K562 (cell line): ENCODE results near the gene GLIS1. TPM values are rescaled to one million over a fixed set of nuclear protein-coding genes. Genes with fewer than 3 reads are reported as not detected.

ENCODE experiments used
- ATAC-seq: fragments of 200-7000 bp; cut with Tn5 transposase; 3 replicates; pipeline ENCODE4 v1.9.1; 2020; ENCODE audit warnings: moderate library complexity
- BruUV-seq: library from RNA; stranded (reverse); fragments of 400-500 nt; replicated peaks from 2 replicates; lab custom pipeline; 2021; lab: Mats Ljungman, UMichigan
- CTCF ChIA-PET: fragments of 300-600 bp; formaldehyde crosslinking; extraction: SDS; loops from one replicate; lab custom pipeline; 2021; ENCODE audit warnings: low intra/inter-chr PET ratio; lab: Yijun Ruan, JAX
- POLR2A ChIA-PET: fragments of 300-600, 350-650 bp; sonication (Branson Sonifier 250); formaldehyde crosslinking; extraction: SDS; loops from one replicate; lab custom pipeline; 2021; ENCODE audit warnings: antibody characterized with exemption, inconsistent platforms; lab: Yijun Ruan, JAX
- DNase-seq, 4 experiments: peaks; one replicate each; pipeline versions ENCODE4 v3.0.0 to v3.0.0-alpha.2; 2011 to 2018; ENCODE audit warnings: low spot score in 3 of 4, mixed read lengths in 3 of 4; ENCODE audit errors: extremely low read depth in 1 of 4
- FAIRE-seq: peaks from 2 replicates; lab custom pipeline; 2011; peaks lifted over from hg19 to GRCh38; lab: Jason Lieb, UNC
- H2AFZ ChIP-seq: 2 replicates; pipeline ENCODE4 v1.6.0; 2011; ENCODE audit warnings: low read depth, low read length, control low read depth, inconsistent platforms
- H3K27ac ChIP-seq: fragments of 200-600 bp; 3 replicates; pipeline ENCODE4 v1.8.0; 2011; ENCODE audit warnings: low read depth, mild to moderate bottlenecking, control low read depth, inconsistent platforms, low read length, moderate library complexity, mixed read lengths; ENCODE audit errors: extremely low read depth
- H3K27me3 ChIP-seq, 2 experiments: fragments of 300-600 bp in 1 of 2; 2 replicates in 1 of 2; 3 replicates in 1 of 2; pipeline versions ENCODE4 v1.6.0 to v1.8.0; 2011; ENCODE audit warnings: inconsistent platforms in 2 of 2, low read length in 2 of 2, mild to moderate bottlenecking in 1 of 2, mixed read lengths in 1 of 2, moderate library complexity in 1 of 2; ENCODE audit not compliant: control insufficient read depth in 2 of 2, insufficient read depth in 2 of 2
- H3K36me3 ChIP-seq: fragments of 300-600 bp; 3 replicates; pipeline ENCODE4 v1.8.0; 2011; ENCODE audit warnings: mild to moderate bottlenecking, low read length, inconsistent platforms; ENCODE audit not compliant: control insufficient read depth, insufficient read depth
- H3K4me1 ChIP-seq, 2 experiments: fragments of 200-600 bp in 1 of 2; replicated peaks in 1 of 2; 2 replicates in 1 of 2; 3 replicates in 1 of 2; pipeline versions ENCODE4 v1.5.1 to v1.8.0; 2011; ENCODE audit warnings: inconsistent platforms in 2 of 2, low read length in 2 of 2, mild to moderate bottlenecking in 1 of 2, mixed read lengths in 1 of 2, moderate library complexity in 1 of 2; ENCODE audit not compliant: control insufficient read depth in 2 of 2, insufficient read depth in 2 of 2
- H3K4me2 ChIP-seq: 2 replicates; pipeline ENCODE4 v1.6.1; 2011; ENCODE audit warnings: low read length, control low read depth, inconsistent platforms, mixed read lengths; ENCODE audit not compliant: insufficient read depth
- H3K4me3 ChIP-seq: fragments of 200-600 bp; sonication (generic), shearing (Covaris generic); 2 replicates; pipeline ENCODE4 v1.5.1; 2016; ENCODE audit warnings: control low read depth, inconsistent platforms
- H3K79me2 ChIP-seq: fragments of 200-600 bp; 3 replicates; pipeline ENCODE4 v1.8.0; 2011; ENCODE audit warnings: low read length, inconsistent platforms; ENCODE audit not compliant: control insufficient read depth, insufficient read depth
- H3K9ac ChIP-seq, 2 experiments: 2 replicates each; pipeline versions ENCODE4 v1.6.0 to v1.6.1; 2011; ENCODE audit warnings: low read depth in 2 of 2, low read length in 2 of 2, control low read depth in 1 of 2, inconsistent platforms in 1 of 2, mild to moderate bottlenecking in 1 of 2, mixed read lengths in 1 of 2; ENCODE audit not compliant: insufficient read depth in 1 of 2
- H3K9me1 ChIP-seq: one replicate; pipeline ENCODE4 v1.6.0; 2011; ENCODE audit warnings: inconsistent platforms, mild to moderate bottlenecking, low read length, moderate library complexity; ENCODE audit not compliant: control insufficient read depth, insufficient read depth
- H3K9me3 ChIP-seq: replicated peaks from 2 replicates; pipeline ENCODE4 v1.5.1; 2011; ENCODE audit warnings: low read depth, low read length, inconsistent platforms; ENCODE audit not compliant: control insufficient read depth, insufficient read depth
- H4K20me1 ChIP-seq: replicated peaks from 2 replicates; pipeline ENCODE4 v1.6.1; 2011; ENCODE audit warnings: low read length, inconsistent platforms, mixed read lengths; ENCODE audit not compliant: control insufficient read depth, insufficient read depth
- KDM4B ChIP-seq, 2 experiments: fragments of 450-650 bp in 1 of 2; sonication (generic) in 1 of 2; IDR thresholded peaks; 2 replicates each; pipeline ENCODE4 v1.6.1; 2016 to 2017; ENCODE audit warnings: borderline replicate concordance in 2 of 2, antibody characterized with exemption in 1 of 2, low read depth in 1 of 2, mild to moderate bottlenecking in 1 of 2
- MLX ChIP-seq, 2 experiments: fragments of 450-650 bp in 1 of 2; sonication (generic) in 1 of 2; formaldehyde crosslinking; conservative IDR thresholded peaks; 2 replicates each; pipeline versions ENCODE4 v1.4.0 to v1.8.1; 2020 to 2022; ENCODE audit warnings: mild to moderate bottlenecking in 1 of 2, missing genetic modification reagents in 1 of 2
- NFYB ChIP-seq: IDR thresholded peaks from 2 replicates; pipeline ENCODE4 v1.6.1; 2011; ENCODE audit warnings: mild to moderate bottlenecking, moderate library complexity; ENCODE audit not compliant: insufficient read length; ENCODE audit errors: extremely low read depth
- RBBP5 ChIP-seq: fragments of 200-600 bp; sonication (generic); IDR thresholded peaks from 2 replicates; pipeline ENCODE4 v1.6.1; 2012; ENCODE audit warnings: borderline replicate concordance, mild to moderate bottlenecking, low read length, control low read depth, inconsistent platforms; ENCODE audit not compliant: insufficient read depth, poor library complexity, severe bottlenecking
- TOE1 ChIP-seq, 2 experiments: fragments of 450-650 bp in 1 of 2; sonication (generic) in 1 of 2; formaldehyde crosslinking in 1 of 2; IDR thresholded peaks; 2 replicates each; pipeline versions ENCODE4 v1.7.1 to v1.8.0; 2016 to 2022; ENCODE audit warnings: borderline replicate concordance in 2 of 2, mild to moderate bottlenecking in 2 of 2, antibody characterized with exemption in 1 of 2, inconsistent platforms in 1 of 2, low read depth in 1 of 2, missing genetic modification reagents in 1 of 2, moderate library complexity in 1 of 2
- ZFPM2 ChIP-seq: fragments of 250-450 bp; sonication (Bioruptor Pico); IDR thresholded peaks from 2 replicates; pipeline ENCODE4 v1.5.1; 2022; ENCODE audit warnings: mild to moderate bottlenecking
- ZNF263 ChIP-seq: sonication (generic); formaldehyde crosslinking; IDR thresholded peaks from 2 replicates; pipeline ENCODE4 v1.8.0; 2022; ENCODE audit warnings: mild to moderate bottlenecking, missing genetic modification reagents, borderline replicate concordance
- WGBS: fragments of 100-300 bp; shearing (Covaris generic); methylation state at CpG from one replicate; pipeline ENCODE4 v1.1.6; 2016; ENCODE audit warnings: low coverage, mixed read lengths; ENCODE audit not compliant: insufficient coverage; ENCODE audit errors: missing lambda C conversion rate; 5-methylcytosine and 5-hydroxymethylcytosine counted together
- in situ Hi-C: fragments of 300-500 bp; cut with MboI; formaldehyde crosslinking; loops from 4 replicates; pipeline ENCODE4 v1.15.0; 2018; ENCODE audit warnings: inconsistent platforms, mixed read lengths
- intact Hi-C: fragments of 100-400 bp; cut with micrococcal nuclease; formaldehyde crosslinking; loops from 2 replicates; pipeline ENCODE4 v1.14.2; 2022
- polyA plus RNA-seq, 8 experiments: library from polyadenylated mRNA; depleted of rRNA in 4 of 8; stranded (reverse) in 5 of 8; unstranded in 3 of 8; fragments of >200 nt; fragmentation: Nextera tagmentation in 2 of 8; fragmentation: Illumina TruSeq in 1 of 8; extraction: Ambion mirVana in 2 of 8; extraction: Trizol in 1 of 8; gene quantifications; 2 replicates each; pipeline versions ENCODE4 v1.2.1 to v1.2.3, GENCODE V29; 2011 to 2014; ENCODE audit warnings: inconsistent platforms in 1 of 8, missing spikeins in 1 of 8
- total RNA-seq, 7 experiments: library from RNA; depleted of rRNA in 6 of 7; stranded (reverse); fragments of >200 nt in 6 of 7; fragmentation: Illumina TruSeq in 2 of 7; extraction: Trizol in 2 of 7; gene quantifications; 2 replicates each; pipeline versions ENCODE4 v1.2.1 to v1.2.3, GENCODE V29; 2011 to 2021; ENCODE audit warnings: low replicate concordance in 1 of 7
- TF ChIP-seq, protein P1 (sequence below): fragments of 450-650 bp; IDR thresholded peaks from 2 replicates; pipeline ENCODE4 v1.6.1; 2016; ENCODE audit warnings: antibody characterized with exemption
- TF ChIP-seq, protein P2 (sequence below): IDR thresholded peaks from 3 replicates; pipeline ENCODE4 v1.6.1; 2011; ENCODE audit warnings: borderline replicate concordance, mild to moderate bottlenecking; ENCODE audit not compliant: insufficient read length, insufficient read depth

Gene GLIS1
- total and polyA plus RNA-seq, 9 of the 15 experiments (the other 6 are each of a cell fraction or from before 2014, with no cell fraction given) = not detected

DNA sequence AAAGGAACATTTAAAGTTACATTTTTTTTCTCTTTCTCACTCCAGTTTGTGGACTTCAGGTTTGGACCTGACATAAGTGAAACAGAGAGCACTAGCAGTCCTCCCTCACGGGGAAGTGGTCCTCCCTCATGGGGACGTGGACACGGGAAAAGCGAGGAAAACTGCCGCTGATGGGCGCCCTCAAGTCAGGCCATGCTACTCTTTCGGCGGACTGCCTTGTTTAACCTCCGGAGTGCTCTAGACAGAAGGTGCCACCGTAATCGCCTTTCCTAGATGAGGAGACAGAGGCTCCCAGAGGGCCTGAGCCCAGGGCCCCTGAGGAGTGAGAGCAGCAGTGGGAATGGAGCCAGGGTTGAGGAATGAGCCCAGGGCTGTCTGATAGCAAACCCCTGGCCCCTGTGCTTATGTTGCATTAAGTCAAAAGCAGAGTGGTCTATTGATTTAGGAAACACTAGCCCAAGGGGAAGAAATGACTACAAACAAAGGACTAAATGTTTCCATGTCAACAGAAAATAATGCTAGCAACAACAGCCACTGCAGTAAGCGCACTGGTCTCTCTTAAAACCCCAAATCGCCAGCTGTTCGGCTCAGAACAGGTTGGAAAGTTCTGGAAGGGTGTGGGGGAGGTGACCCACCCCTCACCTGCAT lies 195.7 kb downstream of the GLIS1 start:
- ChIA-PET CTCF (no interaction called here), POLR2A (interaction anchor here (0.7 kb wide), 1 partner anchor 10 kb away, joined by 3 read pairs; no protein-coding TSS in a partner anchor)
- H3K9ac ChIP-seq = no peak overlapping the region
- H3K4me3 ChIP-seq = no peak overlapping the region
- H3K79me2 ChIP-seq = no peaks in the 10 kb centered on the region
- FAIRE-seq (no peak), ATAC-seq (no peak), DNase-seq (no peak)
- H3K27me3 ChIP-seq = peaks cover 28 to 86% of the 10 kb centered on the region in 2 experiments
- intact Hi-C loops = no loop called here
- BruUV-seq = no TSS peak
- peaks cover 10% of the 10 kb centered on the region for H4K20me1 ChIP-seq
- in situ Hi-C loops = no loop called here
- under 1% methylated on average over 14 of the region's 14 CpGs for WGBS
- peak; percentile 80 for TF ChIP-seq ZNF263
- TF ChIP-seq, protein P1, sequence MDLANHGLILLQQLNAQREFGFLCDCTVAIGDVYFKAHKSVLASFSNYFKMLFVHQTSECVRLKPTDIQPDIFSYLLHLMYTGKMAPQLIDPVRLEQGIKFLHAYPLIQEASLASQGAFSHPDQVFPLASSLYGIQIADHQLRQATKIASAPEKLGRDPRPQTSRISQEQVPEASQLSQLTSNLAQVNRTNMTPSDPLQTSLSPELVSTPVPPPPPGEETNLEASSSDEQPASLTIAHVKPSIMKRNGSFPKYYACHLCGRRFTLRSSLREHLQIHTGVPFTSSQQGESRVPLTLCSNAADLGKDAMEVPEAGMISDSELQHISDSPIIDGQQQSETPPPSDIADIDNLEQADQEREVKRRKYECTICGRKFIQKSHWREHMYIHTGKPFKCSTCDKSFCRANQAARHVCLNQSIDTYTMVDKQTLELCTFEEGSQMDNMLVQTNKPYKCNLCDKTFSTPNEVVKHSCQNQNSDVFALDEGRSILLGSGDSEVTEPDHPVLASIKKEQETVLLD = no peak
- H3K9me1 ChIP-seq = no peaks in the 10 kb centered on the region
- H3K9me3 ChIP-seq = no peaks in the 10 kb centered on the region
- no peak overlapping the region for H2AFZ ChIP-seq
- no peaks in the 10 kb centered on the region for H3K4me1 ChIP-seq
- H3K4me2 ChIP-seq = no peak overlapping the region
- no peak overlapping the region for H3K27ac ChIP-seq
- no peaks in the 10 kb centered on the region for H3K36me3 ChIP-seq

DNA sequence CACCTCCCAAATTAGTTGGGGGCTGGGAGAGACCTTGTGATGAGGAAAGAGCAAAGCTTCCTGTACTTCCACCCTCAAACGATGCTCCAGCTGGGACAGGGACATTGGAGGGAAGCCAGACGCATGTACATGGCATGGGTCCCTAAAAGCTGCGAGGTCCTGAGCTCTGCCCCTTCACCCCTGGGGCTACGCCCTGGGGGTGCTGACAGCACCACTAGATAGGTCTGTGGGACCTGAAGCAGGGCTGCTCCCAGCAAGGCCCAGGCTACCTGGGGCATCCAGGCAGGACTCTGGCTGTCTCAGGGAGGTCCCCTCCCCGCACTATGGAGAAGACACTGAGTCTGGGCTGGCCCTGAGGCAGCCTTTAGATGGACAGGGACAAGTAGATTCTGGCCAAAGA lies 196.4 kb downstream of the GLIS1 start:
- Histone ChIP-seq H3K9me1 (no peaks in the 10 kb centered on the region), H2AFZ (no peak overlapping the region), H3K27me3 (peaks cover 24 to 86% of the 10 kb centered on the region in 2 experiments), H3K27ac (no peak overlapping the region), H4K20me1 (peaks cover 10% of the 10 kb centered on the region), H3K9ac (no peak overlapping the region), H3K4me3 (no peak overlapping the region), H3K79me2 (no peaks in the 10 kb centered on the region), H3K36me3 (no peaks in the 10 kb centered on the region), H3K9me3 (no peaks in the 10 kb centered on the region), H3K4me2 (no peak overlapping the region), H3K4me1 (no peaks in the 10 kb centered on the region)
- ChIA-PET CTCF (no interaction called here), POLR2A (interaction anchor here (0.6 to 1.5 kb wide), 3 partner anchors 9 to 147 kb away, joined by 3 read pairs; no protein-coding TSS in a partner anchor)
- 0% methylated on average over 5 of the region's 5 CpGs for WGBS
- intact Hi-C loops (no loop called here), in situ Hi-C loops (no loop called here)
- TF ChIP-seq RBBP5 = no peak
- TF ChIP-seq ZFPM2 (CRISPR knock-in tag) = no peak
- TF ChIP-seq, protein P2, sequence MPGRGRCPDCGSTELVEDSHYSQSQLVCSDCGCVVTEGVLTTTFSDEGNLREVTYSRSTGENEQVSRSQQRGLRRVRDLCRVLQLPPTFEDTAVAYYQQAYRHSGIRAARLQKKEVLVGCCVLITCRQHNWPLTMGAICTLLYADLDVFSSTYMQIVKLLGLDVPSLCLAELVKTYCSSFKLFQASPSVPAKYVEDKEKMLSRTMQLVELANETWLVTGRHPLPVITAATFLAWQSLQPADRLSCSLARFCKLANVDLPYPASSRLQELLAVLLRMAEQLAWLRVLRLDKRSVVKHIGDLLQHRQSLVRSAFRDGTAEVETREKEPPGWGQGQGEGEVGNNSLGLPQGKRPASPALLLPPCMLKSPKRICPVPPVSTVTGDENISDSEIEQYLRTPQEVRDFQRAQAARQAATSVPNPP = no peak
- TF ChIP-seq KDM4B (IDR thresholded peaks at IDR 0.05; ENCODE audit: borderline replicate concordance in 2 of 2, low read depth in 1 of 2) = no peak
- no peak for TF ChIP-seq MLX (CRISPR knock-in tag; conservative IDR thresholded peaks at IDR 0.05)
- TF ChIP-seq TOE1 (IDR thresholded peaks at IDR 0.05; ENCODE audit: borderline replicate concordance) = no peak
- TF ChIP-seq TOE1 (CRISPR knock-in tag; IDR thresholded peaks at IDR 0.05; ENCODE audit: borderline replicate concordance, low read depth) = no peak
- no peak for TF ChIP-seq NFYB
- no peak for ATAC-seq
- no TSS peak for BruUV-seq
- FAIRE-seq = no peak
- no peak for DNase-seq
